ENCODE results near the gene JARID2. TPM values are rescaled to one million over a fixed set of nuclear protein-coding genes. Genes with fewer than 3 reads are reported as not detected.

Gene JARID2
- total RNA-seq, 1 experiment from 2014 or later: 6.0 TPM

DNA sequence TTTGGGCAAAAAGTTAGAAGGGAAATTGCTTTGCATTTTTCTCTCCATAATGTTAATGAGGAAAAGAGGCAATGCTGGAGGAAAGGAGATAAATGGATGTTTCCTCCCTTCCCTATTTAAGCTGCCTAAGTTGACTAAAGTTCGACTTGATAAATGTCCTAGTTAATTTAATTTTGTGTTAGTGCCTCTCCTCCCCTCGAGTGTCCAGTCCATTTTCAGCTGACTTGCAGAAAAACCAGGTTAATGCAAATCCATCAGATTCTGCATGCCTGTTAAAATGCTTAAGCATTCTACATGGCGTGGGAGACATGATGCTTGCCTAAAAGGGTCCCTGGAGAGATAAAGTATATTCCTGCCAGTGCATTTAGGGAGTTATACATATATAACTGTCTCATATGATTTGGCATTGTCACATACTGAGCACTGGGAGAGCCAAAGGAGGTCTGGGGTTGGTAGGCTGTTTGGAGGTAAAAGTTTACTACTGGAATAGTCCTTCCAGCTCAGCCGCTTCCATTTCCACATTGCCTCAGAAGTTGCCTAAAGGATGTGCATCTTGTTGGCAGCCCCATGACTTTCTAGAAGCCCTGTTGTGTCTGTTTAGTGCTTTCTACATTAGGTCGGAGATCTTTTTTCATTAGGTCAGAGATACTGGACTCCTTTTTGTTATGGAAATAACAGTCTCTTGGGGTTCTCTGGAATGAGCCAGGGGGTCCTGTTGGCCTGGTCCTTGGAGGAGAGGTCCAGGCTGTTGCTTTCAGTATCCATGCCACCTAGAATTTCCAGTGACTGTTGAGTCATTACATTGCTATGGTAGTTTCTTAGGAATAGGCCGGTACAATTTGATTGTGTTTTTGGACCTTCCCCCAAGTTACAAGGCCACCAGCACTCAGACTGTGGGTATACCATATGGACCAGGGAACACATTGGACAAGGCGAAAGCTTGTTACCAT, 30.4 kb downstream of the JARID2 start:
- BruUV-seq (replicated peaks): no TSS peak
- in situ Hi-C loops (cut with HindIII; ENCODE audit: low pct_unique_long_range_greater_than_20kb, low sequenced_read_pairs): no loop called here

DNA sequence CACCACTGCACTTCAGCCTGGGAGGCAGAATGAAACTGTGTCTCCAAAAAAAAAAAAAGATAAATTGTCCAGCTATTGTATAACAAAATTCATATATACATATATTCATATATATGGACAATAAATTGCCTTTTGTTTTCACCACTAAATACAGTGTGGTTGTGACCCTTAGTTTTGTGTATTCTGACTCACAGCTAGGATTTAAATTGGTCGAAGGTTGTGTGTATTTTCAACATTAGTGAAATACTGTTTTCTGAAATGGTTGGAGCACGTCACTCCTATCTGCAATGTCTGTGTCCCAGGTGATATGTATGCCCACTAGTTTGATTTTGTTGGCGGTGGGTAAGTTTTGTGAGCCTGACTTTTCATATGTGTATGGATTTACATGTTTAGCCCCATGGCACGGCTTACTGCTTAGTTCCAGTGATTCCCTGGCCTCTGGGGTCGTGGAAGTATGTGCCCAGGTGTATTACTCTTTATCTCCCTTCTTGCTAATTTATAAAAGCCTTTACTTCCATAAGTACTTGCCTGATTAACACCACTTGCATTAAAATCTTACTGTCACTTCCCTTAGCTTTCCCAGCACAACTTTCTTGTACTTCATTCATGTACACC, 33.3 kb downstream of the JARID2 start:
- Histone ChIP-seq H3K4me3 (ENCODE audit: low read depth in 2 of 2, low read length in 2 of 2) (no peak overlapping the region), H3K9me3 (ENCODE audit: control insufficient read depth, insufficient read depth, low read depth, low read length) (no peaks in the 10 kb centered on the region), H3K4me1 (ENCODE audit: control insufficient read depth, insufficient read depth, low read length) (no peaks in the 10 kb centered on the region), H3K27me3 (ENCODE audit: control insufficient read depth, insufficient read depth, low read length) (no peaks in the 10 kb centered on the region), H3K36me3 (ENCODE audit: control insufficient read depth, insufficient read depth, low read length) (no peaks in the 10 kb centered on the region), H3K27ac (ENCODE audit: low read length) (no peak overlapping the region)
- in situ Hi-C loops (cut with HindIII; ENCODE audit: low pct_unique_long_range_greater_than_20kb, low sequenced_read_pairs) (no loop called here), intact Hi-C loops (cut with micrococcal nuclease; ENCODE audit: unreplicated experiment) (no loop called here)
- no TSS peak for BruUV-seq (replicated peaks)
- POLR2A ChIA-PET: no interaction called here
- CTCF ChIA-PET: no interaction called here
- TF ChIP-seq SIN3A (IDR thresholded peaks at IDR 0.05; ENCODE audit: borderline replicate concordance, insufficient read depth, low read depth, low read length) (no peak), POLR2AphosphoS5 (IDR thresholded peaks at IDR 0.05; ENCODE audit: low read depth, low read length) (no peak), TCF7L2 (IDR thresholded peaks at IDR 0.05; ENCODE audit: low read depth, low read length) (no peak)
- TF ChIP-seq, protein P1, sequence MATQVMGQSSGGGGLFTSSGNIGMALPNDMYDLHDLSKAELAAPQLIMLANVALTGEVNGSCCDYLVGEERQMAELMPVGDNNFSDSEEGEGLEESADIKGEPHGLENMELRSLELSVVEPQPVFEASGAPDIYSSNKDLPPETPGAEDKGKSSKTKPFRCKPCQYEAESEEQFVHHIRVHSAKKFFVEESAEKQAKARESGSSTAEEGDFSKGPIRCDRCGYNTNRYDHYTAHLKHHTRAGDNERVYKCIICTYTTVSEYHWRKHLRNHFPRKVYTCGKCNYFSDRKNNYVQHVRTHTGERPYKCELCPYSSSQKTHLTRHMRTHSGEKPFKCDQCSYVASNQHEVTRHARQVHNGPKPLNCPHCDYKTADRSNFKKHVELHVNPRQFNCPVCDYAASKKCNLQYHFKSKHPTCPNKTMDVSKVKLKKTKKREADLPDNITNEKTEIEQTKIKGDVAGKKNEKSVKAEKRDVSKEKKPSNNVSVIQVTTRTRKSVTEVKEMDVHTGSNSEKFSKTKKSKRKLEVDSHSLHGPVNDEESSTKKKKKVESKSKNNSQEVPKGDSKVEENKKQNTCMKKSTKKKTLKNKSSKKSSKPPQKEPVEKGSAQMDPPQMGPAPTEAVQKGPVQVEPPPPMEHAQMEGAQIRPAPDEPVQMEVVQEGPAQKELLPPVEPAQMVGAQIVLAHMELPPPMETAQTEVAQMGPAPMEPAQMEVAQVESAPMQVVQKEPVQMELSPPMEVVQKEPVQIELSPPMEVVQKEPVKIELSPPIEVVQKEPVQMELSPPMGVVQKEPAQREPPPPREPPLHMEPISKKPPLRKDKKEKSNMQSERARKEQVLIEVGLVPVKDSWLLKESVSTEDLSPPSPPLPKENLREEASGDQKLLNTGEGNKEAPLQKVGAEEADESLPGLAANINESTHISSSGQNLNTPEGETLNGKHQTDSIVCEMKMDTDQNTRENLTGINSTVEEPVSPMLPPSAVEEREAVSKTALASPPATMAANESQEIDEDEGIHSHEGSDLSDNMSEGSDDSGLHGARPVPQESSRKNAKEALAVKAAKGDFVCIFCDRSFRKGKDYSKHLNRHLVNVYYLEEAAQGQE (IDR thresholded peaks at IDR 0.05; ENCODE audit: insufficient read depth in 1 of 2, low read depth in 2 of 2, low read length in 1 of 2): no peak
- TF ChIP-seq, protein P2, sequence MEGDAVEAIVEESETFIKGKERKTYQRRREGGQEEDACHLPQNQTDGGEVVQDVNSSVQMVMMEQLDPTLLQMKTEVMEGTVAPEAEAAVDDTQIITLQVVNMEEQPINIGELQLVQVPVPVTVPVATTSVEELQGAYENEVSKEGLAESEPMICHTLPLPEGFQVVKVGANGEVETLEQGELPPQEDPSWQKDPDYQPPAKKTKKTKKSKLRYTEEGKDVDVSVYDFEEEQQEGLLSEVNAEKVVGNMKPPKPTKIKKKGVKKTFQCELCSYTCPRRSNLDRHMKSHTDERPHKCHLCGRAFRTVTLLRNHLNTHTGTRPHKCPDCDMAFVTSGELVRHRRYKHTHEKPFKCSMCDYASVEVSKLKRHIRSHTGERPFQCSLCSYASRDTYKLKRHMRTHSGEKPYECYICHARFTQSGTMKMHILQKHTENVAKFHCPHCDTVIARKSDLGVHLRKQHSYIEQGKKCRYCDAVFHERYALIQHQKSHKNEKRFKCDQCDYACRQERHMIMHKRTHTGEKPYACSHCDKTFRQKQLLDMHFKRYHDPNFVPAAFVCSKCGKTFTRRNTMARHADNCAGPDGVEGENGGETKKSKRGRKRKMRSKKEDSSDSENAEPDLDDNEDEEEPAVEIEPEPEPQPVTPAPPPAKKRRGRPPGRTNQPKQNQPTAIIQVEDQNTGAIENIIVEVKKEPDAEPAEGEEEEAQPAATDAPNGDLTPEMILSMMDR (IDR thresholded peaks at IDR 0.05): no peak
- ATAC-seq (no peak), DNase-seq (ENCODE audit: low read depth, low spot score) (no peak)

More for the DNA sequence above, 30.4 kb downstream of the JARID2 start:
- ChIA-PET POLR2A (no interaction called here), CTCF (no interaction called here)
- DNase-seq (ENCODE audit: low read depth, low spot score) (no peak), ATAC-seq (no peak)
- TF ChIP-seq, protein P1 (IDR thresholded peaks at IDR 0.05; ENCODE audit: insufficient read depth in 1 of 2, low read depth in 2 of 2, low read length in 1 of 2): no peak
- no peak for TF ChIP-seq TCF7L2 (IDR thresholded peaks at IDR 0.05; ENCODE audit: low read depth, low read length)
- no peak for TF ChIP-seq POLR2AphosphoS5 (IDR thresholded peaks at IDR 0.05; ENCODE audit: low read depth, low read length)
- TF ChIP-seq, protein P2 (IDR thresholded peaks at IDR 0.05): no peak
- TF ChIP-seq SIN3A (IDR thresholded peaks at IDR 0.05; ENCODE audit: borderline replicate concordance, insufficient read depth, low read depth, low read length): no peak
- no peak overlapping the region for H3K27ac ChIP-seq (ENCODE audit: low read length)
- H3K4me1 ChIP-seq (ENCODE audit: control insufficient read depth, insufficient read depth, low read length): no peaks in the 10 kb centered on the region
- intact Hi-C loops (cut with micrococcal nuclease; ENCODE audit: unreplicated experiment): no loop called here
- H3K36me3 ChIP-seq (ENCODE audit: control insufficient read depth, insufficient read depth, low read length): no peaks in the 10 kb centered on the region
- H3K27me3 ChIP-seq (ENCODE audit: control insufficient read depth, insufficient read depth, low read length): no peaks in the 10 kb centered on the region
- no peak overlapping the region for H3K4me3 ChIP-seq (ENCODE audit: low read depth in 2 of 2, low read length in 2 of 2)
- no peaks in the 10 kb centered on the region for H3K9me3 ChIP-seq (ENCODE audit: control insufficient read depth, insufficient read depth, low read depth, low read length)
